Astrocyte (in vitro differentiated cells and primary cell): Measurements from ENCODE around the gene NRP1.

ENCODE experiments used
- EZH2 ChIP-seq: IDR thresholded peaks from 2 replicates; pipeline ENCODE4 v1.6.1; 2012; ENCODE audit warnings: mild to moderate bottlenecking, low read length, inconsistent platforms; ENCODE audit not compliant: insufficient read depth
- TF ChIP-seq, protein P1 (sequence below): IDR thresholded peaks from 2 replicates; pipeline ENCODE4 v1.5.1; 2011; ENCODE audit warnings: low read depth, mild to moderate bottlenecking, inconsistent platforms, low read length, moderate library complexity; ENCODE audit not compliant: insufficient read depth

GRCh38 chr10:33314811-33315561, 19.5 kb downstream of the NRP1 start:
- TF ChIP-seq, protein P1, sequence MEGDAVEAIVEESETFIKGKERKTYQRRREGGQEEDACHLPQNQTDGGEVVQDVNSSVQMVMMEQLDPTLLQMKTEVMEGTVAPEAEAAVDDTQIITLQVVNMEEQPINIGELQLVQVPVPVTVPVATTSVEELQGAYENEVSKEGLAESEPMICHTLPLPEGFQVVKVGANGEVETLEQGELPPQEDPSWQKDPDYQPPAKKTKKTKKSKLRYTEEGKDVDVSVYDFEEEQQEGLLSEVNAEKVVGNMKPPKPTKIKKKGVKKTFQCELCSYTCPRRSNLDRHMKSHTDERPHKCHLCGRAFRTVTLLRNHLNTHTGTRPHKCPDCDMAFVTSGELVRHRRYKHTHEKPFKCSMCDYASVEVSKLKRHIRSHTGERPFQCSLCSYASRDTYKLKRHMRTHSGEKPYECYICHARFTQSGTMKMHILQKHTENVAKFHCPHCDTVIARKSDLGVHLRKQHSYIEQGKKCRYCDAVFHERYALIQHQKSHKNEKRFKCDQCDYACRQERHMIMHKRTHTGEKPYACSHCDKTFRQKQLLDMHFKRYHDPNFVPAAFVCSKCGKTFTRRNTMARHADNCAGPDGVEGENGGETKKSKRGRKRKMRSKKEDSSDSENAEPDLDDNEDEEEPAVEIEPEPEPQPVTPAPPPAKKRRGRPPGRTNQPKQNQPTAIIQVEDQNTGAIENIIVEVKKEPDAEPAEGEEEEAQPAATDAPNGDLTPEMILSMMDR = no peak
- no peak for TF ChIP-seq EZH2
